ENCODE measurements around the gene COPB2.

Gene COPB2

GRCh38 chr3:139327861-139328260 lies 61.6 kb downstream of the COPB2 start:
- TF ChIP-seq CTCF (IDR thresholded peaks at IDR 0.05; ENCODE audit: insufficient read depth, low read depth, low read length, missing control alignments) = no peak

DNA sequence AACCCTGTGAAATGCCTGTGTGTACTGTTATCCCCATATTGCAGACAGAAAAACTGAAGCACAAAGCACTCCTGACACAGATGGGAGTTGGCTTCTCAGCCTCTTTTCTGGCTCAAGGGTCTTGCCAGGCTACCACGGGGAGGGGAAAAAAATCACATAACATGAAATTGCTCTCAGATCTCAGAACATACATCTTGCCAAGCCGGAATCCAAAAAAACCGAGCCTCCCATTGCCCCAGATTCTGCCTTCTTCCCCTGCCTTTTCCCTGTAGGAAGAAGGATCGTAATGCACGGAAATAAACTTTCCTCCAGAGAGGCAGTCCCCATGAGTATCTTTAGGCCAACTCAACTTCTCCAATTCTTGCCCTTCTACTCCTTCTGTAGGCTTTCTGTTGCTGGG lies 62.2 kb downstream of the COPB2 start:
- H3K4me3 ChIP-seq (ENCODE audit: low read depth, low read length) = no peak overlapping the region
- TF ChIP-seq CTCF (IDR thresholded peaks at IDR 0.05; ENCODE audit: insufficient read depth, low read depth, low read length, missing control alignments) = no peak
- no peak for DNase-seq (ENCODE audit: low read depth)

More at GRCh38 chr3:139327861-139328260, 61.6 kb downstream of the COPB2 start:
- H3K4me3 ChIP-seq (ENCODE audit: low read depth, low read length) = no peak overlapping the region
- DNase-seq (ENCODE audit: low read depth) = no peak

- TF ChIP-seq CTCF (IDR thresholded peaks at IDR 0.05; ENCODE audit: insufficient read depth, low read depth, low read length, missing control alignments) = no peak
- no peak overlapping the region for H3K4me3 ChIP-seq (ENCODE audit: low read depth, low read length)
- DNase-seq (ENCODE audit: low read depth) = no peak
Measured at GRCh38 chr3:139326707-139327106, 62.7 kb downstream of the COPB2 start.

DNA sequence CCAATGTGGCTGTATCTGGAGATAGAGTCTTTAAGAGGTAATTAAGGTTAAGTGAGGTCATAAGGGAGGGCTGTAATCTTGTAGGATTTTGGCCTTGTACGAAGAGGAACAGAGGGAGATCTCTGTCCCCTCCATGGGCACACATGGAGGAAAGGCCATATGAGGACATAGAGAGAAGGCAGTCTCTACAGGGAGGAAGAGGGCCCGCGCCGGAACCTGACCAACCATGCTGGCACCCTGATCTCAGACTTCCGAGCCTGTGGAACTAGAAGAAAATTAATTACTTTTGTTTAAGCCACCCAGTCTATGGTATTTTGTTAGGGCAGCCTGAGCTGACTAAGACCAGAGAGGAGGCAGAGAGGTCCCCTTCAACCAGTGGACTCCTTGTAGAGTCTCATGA lies 63.3 kb downstream of the COPB2 start:
- H3K4me3 ChIP-seq (ENCODE audit: low read depth, low read length) = no peak overlapping the region
- no peak for TF ChIP-seq CTCF (IDR thresholded peaks at IDR 0.05; ENCODE audit: insufficient read depth, low read depth, low read length, missing control alignments)
- DNase-seq (ENCODE audit: low read depth) = no peak

- no peak overlapping the region for H3K4me3 ChIP-seq (ENCODE audit: low read depth, low read length)
- TF ChIP-seq CTCF (IDR thresholded peaks at IDR 0.05; ENCODE audit: insufficient read depth, low read depth, low read length, missing control alignments) = no peak
- no peak for DNase-seq (ENCODE audit: low read depth)
Measured at GRCh38 chr3:139325551-139325950, 63.9 kb downstream of the COPB2 start.

- no peak for DNase-seq (ENCODE audit: low read depth)
- no peak for TF ChIP-seq CTCF (IDR thresholded peaks at IDR 0.05; ENCODE audit: insufficient read depth, low read depth, low read length, missing control alignments)
- no peak overlapping the region for H3K4me3 ChIP-seq (ENCODE audit: low read depth, low read length)
Measured at GRCh38 chr3:139324456-139324855, 65.0 kb downstream of the COPB2 start.

- no peak for TF ChIP-seq CTCF (IDR thresholded peaks at IDR 0.05; ENCODE audit: insufficient read depth, low read depth, low read length, missing control alignments)
- no peak overlapping the region for H3K4me3 ChIP-seq (ENCODE audit: low read depth, low read length)
Measured at GRCh38 chr3:139323146-139323545, 66.3 kb downstream of the COPB2 start.

More at GRCh38 chr3:139323146-139323545, 66.3 kb downstream of the COPB2 start:
- no peak for DNase-seq (ENCODE audit: low read depth)

Measured in GM12865 (cell line).